ENCODE results near the gene FBLIM1. TPM values are rescaled to one million over a fixed set of nuclear protein-coding genes. Genes with fewer than 3 reads are reported as not detected.

Gene FBLIM1, protein sequence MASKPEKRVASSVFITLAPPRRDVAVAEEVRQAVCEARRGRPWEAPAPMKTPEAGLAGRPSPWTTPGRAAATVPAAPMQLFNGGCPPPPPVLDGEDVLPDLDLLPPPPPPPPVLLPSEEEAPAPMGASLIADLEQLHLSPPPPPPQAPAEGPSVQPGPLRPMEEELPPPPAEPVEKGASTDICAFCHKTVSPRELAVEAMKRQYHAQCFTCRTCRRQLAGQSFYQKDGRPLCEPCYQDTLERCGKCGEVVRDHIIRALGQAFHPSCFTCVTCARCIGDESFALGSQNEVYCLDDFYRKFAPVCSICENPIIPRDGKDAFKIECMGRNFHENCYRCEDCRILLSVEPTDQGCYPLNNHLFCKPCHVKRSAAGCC
- 10 to 100 TPM; 25.5 to 64.6 (median 42.8) TPM for polyA plus RNA-seq (ENCODE audit: insufficient read length in 4 of 4)

DNA sequence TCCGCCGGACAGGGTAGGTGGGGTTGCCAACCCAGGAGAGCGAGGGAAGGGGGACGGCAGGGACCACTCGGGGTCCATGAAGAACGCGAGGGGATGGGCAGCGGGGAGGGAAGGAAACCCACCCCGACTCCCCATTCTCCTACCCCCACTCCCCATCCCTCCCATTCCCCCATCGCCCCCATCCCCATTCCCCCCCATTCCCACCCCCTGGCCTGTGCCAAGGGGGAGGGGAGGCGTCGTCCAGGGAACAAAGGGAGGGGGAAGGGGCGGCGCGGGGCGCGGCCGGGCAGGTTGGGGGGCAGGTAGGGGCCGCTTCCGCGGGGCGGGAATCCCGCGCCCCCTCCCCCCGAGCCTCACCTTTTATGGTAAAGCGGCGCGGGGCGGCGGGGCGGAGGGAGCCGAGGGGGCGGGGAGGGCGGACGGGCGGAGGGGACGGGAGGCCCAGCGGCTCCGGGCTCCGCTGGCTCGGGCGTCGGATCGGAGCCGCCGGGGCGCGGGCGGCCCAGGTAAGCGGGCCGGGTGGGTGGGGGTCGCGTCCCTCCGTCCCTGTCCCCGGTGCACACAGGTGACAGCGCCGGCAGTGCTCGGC is at the start of gene FBLIM1:
FBLIM1 (plus strand) TSS at position 453 of the 589 bp plus-strand sequence. CDS start 6,189 bp downstream, outside the sequence.
- DNase-seq (ENCODE audit: low read depth in 4 of 4, low spot score in 3 of 4), result no peak

- DNase-seq (ENCODE audit: low read depth in 4 of 4, low spot score in 3 of 4), result no peak
These were observed 49.4 kb upstream of the FBLIM1 start for GRCh38 chr1:15709226-15709625.

GRCh38 chr1:15712168-15712567 is 46.4 kb upstream of the FBLIM1 start:
- DNase-seq (ENCODE audit: low read depth in 4 of 4, low spot score in 3 of 4), result no peak

GRCh38 chr1:15714406-15715136 is 44.0 kb upstream of the FBLIM1 start:
- no peak for DNase-seq (ENCODE audit: low read depth in 4 of 4, low spot score in 3 of 4)

GRCh38 chr1:15717418-15718125 is 41.0 kb upstream of the FBLIM1 start:
- DNase-seq (ENCODE audit: low read depth in 4 of 4, low spot score in 3 of 4), result no peak

DNA sequence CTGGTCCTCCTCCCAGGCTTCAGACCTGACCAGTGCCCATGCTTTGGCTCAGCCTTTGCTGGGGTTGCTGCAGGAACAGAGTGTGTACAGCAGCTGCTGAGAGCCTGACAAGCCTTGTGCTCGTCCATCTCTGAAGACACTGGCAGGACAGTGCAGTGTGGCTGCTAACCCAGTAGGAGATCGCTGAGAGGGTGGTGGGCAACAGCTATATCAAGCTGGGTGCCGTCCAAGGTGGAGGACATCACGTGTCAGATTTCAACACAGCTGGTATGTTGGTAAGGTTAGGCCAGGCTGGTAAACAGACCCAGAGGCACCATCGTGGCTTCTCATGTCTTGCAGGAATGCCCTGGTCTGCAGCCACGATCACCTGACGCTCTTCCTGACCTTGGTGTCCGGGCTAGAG is 40.4 kb upstream of the FBLIM1 start:
- no peak for DNase-seq (ENCODE audit: low read depth in 4 of 4, low spot score in 3 of 4)

DNA sequence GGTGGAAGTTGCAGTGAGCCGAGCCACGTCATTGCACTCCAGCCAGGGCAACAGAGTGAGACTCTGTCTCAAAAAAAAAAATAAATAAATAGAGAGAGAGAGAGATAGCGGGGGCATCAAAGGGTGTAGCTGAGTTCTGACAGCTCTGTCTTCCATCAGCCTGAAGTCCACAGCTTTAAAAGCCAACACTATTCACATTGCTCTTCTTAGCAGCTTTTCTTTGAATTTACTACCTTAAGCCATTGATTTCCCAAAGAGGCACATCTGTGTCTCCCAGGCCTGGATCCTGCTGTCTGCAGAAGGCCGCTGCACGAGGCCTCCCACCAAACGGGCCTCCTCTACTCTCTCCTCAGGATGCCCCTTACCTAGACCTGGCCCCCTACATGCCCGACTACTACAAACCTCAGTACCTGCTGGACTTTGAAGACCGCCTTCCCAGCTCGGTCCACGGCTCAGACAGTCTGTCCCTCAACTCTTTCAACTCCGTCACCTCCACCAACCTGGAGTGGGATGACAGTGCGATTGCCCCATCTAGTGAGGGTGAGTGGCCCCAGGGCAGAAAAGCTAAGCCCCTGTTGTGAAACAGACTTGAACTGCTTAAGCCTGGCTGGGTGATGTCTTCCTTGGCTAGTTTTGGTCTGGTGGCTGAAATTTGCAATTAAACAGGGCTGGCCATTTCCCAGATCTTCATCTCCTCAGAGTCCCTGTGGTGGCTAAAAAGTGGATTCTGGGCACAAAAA is 39.0 kb upstream of the FBLIM1 start:
- DNase-seq (ENCODE audit: low read depth in 4 of 4, low spot score in 3 of 4), result no peak

DNA sequence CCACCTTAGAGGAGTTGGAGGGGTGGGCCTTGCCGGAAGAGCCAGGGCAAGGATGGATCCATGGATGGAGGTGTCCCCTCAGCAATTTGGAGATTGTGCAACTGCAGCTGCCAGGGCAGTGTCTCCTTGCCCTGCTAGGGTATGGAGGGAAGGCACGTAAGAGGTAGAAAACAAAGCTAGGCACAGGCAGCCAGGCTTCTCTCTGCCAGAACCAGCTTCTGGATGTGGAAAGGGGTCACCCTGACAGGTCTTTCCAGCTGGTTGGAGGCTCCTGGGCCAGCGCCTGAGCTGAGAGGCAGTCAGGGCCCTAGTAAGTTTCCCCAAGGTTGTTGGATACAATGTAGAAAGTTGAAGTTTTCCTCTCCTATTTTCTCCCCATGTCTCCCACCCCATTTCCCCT is 37.7 kb upstream of the FBLIM1 start:
- DNase-seq (ENCODE audit: low read depth in 4 of 4, low spot score in 3 of 4), result no peak

GRCh38 chr1:15722411-15722810 is 36.2 kb upstream of the FBLIM1 start:
- DNase-seq (ENCODE audit: low read depth in 4 of 4, low spot score in 3 of 4), result no peak

- no peak for DNase-seq (ENCODE audit: low read depth in 4 of 4, low spot score in 3 of 4)
These were observed 35.6 kb upstream of the FBLIM1 start for GRCh38 chr1:15722836-15723532.

GRCh38 chr1:15723631-15724246 is 34.9 kb upstream of the FBLIM1 start:
- DNase-seq (ENCODE audit: low read depth in 4 of 4, low spot score in 3 of 4), result no peak

- DNase-seq (ENCODE audit: low read depth in 4 of 4, low spot score in 3 of 4), result no peak
These were observed 33.4 kb upstream of the FBLIM1 start for GRCh38 chr1:15724949-15725880.

- no peak for DNase-seq (ENCODE audit: low read depth in 4 of 4, low spot score in 3 of 4)
These were observed 32.1 kb upstream of the FBLIM1 start for GRCh38 chr1:15726508-15726907.

- DNase-seq (ENCODE audit: low read depth in 4 of 4, low spot score in 3 of 4), result no peak
These were observed 31.6 kb upstream of the FBLIM1 start for GRCh38 chr1:15727021-15727420.

DNA sequence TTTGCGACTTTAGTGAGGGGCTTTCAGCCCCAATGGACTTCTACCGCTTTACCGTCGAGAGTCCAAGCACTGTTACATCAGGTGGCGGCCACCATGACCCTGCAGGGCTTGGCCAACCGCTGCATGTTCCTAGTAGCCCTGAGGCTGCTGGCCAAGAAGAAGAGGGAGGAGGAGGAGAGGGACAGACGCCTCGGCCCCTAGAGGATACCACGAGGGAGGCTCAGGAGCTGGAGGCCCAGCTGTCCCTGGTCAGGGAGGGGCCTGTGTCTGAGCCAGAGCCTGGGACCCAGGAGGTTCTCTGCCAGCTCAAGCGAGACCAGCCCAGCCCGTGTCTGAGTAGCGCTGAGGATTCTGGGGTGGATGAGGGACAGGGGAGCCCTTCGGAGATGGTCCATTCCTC is 31.2 kb upstream of the FBLIM1 start:
- no peak for DNase-seq (ENCODE audit: low read depth in 4 of 4, low spot score in 3 of 4)

DNA sequence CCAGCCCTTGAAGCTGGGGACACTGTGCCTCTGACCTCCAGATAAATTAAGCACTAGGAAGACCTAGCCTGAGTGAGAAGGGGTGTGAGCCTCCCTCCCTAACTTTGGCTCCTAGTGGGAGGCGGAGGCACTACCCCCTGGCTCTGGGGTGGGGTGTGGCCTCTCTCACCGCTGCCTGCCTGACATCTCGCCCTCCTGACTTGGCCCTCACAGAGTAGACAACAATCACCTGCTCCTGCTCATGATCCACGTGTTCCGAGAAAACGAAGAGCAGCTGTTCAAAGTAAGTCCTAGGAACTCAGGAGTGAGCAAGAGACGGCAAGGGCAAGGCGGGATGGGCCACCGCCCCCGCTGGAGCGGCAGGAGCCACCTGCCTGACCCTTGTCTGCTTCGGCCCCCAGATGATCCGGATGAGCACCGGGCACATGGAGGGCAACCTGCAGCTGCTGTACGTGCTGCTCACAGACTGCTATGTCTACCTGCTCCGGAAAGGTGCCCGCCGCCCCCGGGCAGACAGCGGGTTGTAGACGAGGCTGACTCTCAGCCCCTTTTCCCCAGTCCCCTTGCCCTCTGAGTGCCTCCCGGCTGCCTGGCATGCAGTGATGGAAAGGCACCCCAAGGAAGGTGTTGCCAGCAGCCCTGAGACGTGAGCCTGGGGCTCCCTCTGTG is 30.6 kb upstream of the FBLIM1 start:
- no peak for DNase-seq (ENCODE audit: low read depth in 4 of 4, low spot score in 3 of 4)

DNA sequence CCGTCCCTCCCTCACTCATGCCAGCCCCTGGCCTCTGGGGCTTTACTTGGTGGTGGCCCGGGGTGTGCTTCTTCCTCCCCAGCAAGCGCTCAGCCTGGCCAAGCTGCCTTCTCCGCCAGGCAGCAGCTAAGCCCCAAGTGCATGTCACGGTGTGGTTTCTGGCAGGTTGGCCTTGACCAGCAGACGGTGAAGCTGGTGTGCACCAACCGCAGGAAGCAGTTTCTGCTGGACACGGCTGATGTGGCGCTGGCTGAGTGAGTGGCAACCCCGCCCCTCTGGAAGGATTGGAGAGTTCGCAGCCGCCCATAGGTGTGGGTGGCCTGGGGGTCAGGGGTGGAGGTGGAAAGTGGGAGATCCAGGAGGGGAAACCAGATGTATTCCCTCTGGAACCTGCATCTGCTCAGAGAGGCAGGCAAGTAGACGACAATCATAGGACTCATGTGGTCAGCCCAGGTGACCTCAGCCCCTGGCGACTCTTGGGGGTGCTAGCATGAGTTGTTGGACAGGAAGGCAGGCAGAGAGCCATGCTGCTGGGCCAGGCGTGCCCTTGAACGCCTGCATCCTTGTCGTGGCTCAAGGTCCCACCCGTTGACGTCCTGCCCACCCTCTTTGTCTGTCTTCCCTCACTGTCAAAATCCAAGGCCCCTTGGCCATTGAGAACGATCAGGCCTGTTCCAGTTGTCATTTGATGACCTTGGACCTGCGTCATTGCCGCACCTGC is 29.5 kb upstream of the FBLIM1 start:
- no peak for DNase-seq (ENCODE audit: low read depth in 4 of 4, low spot score in 3 of 4)

All from left renal pelvis (tissue), 4 donors.